ENCODE data around the gene CST3.
"Not testable (repeated sequence)": the region's sequence is repeated elsewhere in the genome, so short reads cannot be mapped to it uniquely, and the experiment has no call there.

CST3 gene

DNA sequence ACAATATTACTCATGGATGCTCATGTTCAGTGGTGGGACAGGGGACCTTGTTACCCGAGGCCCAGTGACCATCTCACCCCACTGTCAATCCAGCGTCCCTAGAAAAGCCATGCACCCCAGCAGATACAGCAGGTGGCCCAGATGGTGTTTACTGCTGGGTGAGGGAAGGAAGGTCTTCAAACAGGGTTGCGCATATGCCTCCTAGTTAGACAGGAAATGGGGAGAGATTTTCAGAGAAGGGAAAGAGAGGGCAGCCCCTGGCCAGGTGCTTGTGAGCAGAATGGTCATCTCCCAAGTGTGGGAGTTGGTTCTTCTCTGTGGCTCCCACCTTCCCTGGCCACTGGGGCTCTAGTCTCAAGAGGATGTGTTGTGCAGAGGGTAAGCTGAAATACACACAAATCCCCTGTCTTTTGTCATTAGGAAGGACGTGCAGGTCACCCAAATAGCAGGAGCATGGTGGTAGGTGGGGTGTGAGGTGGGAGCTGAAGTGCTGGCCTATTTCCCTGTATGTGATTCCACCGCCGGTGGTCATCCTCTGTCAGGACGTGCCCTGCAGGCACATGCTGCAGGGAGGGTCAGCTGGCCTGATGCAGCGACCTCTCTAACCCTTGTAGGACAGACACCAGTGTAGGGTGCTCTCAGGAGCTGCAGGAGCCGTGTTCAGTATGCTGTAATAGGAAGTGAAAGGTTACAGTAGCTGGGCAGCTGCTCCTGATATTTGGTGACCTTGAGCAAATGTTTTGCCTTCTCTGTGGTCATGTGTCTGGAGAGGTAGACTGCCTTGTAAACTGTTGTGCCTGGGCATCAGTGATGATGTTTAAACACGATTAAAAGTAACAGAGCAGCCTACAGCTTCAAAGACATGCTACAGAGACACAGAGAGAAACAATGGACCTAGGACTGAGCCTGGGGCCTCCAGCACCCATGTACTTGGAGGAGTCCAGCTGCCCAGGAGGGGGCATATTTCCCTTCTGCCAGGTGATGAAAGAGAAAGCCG lies 3.2 kb upstream of the CST3 start:
- DNase-seq: no peak

DNA sequence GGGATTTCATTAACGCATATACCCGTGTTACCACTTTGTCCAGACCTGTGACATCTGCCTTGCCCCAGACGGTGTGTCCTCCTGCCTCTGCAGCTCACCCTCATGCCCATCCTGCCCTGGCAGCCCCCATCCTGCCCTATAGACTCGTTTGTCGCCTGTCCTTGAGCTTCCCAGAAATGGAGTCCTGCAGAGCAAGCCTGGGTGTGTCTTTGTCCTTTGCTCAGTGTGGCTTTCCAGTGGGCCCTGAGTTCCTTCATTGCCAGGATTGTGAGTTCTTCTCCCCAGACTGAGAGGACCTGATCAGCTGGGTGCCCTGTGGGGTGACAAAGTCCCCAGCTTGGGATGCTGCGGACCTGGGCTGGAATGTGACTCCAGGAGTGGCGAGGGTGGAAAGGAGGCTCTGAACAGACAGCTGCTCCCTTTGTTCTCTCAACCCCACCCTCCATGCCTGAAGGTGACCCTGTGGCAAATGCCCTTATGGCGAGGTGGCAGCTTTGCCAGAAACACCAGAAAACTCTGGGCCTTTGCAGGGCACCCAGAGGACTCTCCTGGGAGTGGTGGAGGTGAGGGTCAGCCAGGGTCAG lies 2.4 kb upstream of the CST3 start:
- DNase-seq: no peak

DNA sequence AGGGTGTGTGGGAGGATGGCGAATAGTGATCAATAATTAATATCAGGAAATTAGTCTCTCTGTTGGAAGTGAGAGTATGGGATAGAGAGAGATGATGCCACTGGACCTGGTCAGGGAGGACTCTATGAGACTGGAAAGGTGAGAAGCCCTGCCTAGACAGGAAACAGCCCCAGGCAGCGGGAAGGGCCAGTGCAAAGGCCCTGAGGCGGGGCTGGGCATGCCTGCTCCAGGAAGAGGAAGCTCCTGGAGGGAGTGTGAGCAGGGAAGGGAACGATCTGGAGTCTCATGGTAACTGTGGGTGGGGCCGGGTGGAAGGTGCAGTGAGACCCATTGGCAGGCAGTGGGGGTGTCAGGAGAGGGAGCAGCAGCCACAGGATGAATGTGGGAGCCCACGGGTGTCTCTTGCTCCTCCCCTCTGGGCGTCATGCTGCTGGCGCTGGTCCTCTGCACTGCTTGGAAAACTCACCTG lies 1.8 kb upstream of the CST3 start:
- no peak for DNase-seq

DNA sequence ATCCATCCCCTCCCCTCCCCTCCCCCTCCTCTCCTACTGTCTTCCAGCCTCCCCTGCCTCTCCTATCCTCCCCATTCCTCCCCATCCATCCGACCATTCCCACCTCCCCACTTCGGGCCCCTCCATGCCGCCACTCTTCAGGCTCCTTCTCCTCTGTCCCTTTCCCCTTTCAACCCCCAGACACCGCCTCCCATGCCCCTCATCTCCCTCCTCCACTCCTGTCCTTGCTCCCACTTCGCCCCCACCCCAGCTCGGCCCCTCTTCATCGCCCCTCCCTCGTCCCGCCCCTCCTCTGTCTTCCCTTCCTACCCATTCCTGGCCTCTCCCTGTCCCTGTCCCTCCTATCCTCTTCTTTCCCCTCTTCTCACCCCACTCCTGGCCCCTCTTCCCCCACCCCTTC lies 554 bp upstream of the CST3 start:
- DNase-seq: no peak

DNA sequence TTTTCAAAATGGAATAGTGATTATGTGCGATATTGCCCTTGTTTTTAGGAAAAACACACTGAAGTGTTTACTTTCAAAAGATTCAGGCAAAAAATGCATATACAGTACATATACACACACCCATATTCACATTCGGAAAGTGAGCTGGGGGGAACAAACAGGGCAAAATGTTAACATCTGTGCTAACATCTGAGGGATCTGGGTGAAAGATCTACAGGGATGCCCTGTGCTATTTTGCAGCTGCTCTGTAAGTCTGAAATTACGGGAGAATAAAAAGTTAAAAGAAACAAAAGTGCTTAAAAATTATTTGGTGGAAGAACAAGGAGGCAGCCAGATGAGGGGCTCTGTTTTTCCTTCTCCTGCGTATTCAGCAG lies 860 bp downstream of the CST3 start:
- DNase-seq: no peak

DNA sequence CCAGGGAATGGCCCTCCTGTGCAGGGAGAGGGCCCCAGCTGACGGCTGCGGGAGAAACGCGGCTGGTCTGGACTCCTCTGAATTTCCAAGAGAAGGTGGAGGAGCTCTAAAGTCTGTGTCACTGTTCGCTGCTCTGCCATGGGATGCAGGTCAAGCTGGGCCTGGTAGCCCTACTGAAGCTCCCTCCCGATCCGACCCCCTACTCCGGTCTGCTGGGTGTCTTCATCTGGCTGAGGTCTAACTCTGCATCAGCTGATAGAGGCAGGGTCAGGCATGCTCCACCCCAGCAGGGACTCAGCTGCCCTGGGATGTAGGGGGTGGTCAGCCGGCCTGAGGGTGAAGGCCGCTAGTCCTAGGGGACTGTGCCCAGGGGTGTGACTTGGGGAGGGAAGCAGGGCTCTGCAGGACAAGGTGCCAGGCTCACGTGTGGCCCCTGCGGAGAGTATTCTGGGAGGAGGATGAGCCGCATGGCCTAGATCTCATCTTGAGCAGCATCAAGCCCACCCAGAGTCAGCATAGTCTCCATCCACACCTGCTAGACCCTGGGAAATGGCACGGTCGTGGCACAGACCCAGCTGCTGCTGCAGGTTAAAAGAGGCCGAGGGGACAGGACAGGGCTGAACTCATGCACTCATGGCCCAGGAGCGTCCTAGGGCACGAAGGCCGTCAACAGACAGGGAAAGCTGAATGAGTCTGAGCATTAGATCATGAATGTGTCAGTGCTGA lies 1.4 kb downstream of the CST3 start:
- no peak for DNase-seq

DNA sequence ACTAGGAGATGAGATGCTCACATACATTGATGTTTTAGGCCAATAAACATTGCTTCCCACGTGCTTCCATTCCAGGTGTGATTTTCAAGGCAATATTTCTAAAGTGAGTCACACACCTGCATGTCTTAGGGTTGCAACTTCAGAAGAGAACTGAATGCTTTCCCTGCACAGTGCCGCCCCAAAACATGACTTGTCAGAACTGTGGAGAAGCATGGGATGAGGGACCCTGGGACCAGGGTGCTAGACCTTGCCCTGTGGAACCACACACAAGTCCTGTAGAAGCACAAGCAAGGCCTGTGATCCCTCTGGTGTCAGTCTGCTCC lies 2.0 kb downstream of the CST3 start:
- not testable (repeated sequence) for DNase-seq

DNA sequence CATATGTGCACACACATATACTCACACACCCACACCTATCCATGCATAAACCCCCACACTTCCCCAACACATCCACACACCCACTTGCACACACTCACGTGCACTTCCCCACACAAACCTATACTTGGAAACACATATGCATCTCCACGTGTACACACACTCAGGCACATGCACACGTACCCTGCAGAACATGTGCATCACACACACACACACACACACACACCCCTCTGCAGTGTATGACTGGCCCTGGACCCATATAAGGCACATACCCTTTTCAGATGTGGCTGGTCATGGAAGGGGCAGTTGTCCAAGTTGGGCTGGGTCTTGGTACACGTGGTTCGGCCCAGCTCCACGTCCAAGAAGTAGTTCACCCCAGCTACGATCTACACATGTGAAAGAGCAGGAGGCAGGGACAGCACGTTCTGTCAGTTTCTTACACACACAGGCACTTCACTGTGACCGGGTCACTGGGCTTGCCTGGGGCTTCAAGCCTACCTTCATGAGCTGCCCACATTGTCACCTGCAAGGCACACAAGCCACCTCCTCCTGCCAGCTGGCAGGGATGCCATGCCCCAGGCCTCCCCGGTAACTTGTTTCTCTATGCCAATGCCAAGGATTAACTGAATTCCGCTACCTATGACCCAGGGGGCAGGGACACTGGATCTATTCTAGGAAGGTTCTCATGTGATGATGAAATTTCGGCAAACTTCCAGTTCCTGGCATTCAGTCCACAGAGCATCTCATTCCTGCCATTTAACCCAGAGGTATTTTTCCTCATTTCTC lies 2.6 kb downstream of the CST3 start:
- DNase-seq: no peak

DNA sequence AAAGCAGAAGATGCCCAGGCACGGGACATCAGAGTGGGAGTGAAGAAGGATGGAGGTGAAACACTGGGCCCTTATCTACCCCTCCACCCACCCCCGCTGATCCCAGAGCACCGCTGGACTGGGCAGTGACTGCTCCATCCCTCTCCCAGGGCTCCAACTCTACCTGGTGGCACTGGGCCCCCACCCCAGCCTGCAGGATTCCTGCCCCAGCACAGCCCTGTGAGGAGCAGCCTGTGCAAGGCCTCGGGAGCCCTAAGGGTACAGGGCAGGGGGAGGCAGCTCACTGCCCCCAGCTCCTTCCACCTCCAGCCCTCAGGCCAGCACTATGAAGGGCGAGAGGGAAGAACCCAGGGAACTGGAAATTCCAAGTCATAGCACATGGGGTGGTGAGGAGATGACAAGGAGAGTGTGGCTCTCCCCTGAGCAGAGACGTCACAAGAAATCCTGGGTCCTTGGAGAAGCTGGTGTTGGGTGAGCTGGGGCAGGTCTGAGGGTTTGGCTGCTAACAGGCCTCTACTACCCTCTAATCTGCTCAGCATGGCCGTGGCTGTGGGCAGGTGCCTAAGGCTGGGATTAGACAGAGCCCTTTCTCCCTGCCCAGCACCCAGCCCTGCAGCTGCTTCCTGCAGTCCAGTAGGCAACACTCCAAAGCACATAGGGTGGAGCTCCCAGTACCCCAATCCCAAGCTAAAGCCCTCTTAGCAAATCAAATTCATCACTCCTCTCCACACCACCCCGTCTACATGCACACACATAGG lies 3.5 kb downstream of the CST3 start:
- DNase-seq: no peak

DNA sequence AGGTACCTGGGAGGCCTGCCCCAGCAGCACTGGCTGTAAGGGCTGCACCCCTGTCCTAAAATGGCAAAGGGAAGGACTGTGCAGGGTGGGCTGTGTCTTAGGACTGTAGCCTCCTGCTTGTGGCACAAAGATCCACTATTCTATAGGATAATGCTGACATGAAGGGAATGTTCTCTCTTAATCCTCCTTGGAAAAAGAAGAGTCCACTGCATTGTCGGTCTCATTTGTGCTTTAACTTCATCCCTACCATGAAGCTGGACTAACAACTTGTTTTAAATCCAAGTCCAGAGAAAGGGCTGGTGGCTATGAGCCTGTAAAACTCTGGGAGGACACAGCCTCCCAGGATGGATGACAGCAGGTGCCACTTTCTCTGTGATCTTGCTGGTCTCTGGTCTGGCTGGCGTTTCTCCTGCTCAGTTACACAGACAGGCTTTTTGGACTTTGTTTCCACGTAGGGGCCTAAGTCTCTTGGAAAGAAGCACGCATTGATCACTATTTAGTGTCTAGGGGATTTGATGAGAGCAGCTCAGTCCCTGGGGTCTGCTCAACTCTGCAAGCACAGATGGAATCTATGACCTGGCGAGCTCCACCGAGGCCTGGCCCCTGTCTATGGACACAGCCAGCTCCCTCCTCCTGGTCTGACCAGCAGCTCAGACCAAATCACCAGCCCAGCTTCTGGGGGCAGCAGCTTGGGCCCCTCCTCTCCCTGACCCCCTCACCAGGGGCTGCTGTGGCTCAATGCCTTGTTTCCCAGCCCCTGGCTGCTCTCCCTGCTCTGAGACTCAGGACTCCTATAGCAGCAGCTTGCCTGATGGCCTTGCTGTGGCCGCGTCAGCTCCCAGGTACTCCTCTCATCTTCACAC lies 4.8 kb downstream of the CST3 start:
- DNase-seq: no peak

DNA sequence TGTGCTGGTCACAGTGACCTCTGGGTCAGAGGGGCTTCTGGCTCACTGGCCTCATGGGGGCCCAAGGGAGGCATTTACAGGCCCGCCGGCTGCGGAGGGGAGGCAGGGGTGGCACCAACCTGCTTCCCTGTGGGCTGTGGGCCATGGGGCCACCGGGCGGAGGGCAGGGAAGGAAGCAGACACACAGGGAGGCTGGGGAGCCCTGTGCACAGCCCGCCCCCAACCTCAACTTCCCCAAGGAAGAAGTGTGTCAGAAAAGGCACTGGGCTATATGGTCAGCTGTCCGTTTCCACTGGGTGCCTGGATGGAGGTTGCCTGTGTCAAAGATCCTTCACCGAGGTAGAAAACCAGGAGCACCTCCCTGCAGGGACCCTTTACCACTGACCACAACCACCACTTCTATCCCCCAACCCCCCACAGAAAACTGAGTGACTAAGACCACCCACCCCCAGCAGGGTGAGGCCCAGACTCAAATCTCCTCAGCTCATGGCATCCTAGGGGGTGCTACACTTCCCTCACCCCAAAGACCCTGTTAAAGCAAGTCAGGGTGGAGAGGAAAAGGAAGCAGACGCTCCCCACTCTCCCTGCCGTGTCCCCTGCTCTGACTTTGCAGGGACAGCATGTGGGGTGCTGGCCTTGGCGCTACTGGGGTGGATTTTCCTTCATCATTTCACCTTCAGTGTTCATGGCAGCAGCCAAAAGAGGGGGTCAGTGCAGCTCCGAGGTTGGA lies 5.6 kb downstream of the CST3 start:
- no peak for DNase-seq

DNA sequence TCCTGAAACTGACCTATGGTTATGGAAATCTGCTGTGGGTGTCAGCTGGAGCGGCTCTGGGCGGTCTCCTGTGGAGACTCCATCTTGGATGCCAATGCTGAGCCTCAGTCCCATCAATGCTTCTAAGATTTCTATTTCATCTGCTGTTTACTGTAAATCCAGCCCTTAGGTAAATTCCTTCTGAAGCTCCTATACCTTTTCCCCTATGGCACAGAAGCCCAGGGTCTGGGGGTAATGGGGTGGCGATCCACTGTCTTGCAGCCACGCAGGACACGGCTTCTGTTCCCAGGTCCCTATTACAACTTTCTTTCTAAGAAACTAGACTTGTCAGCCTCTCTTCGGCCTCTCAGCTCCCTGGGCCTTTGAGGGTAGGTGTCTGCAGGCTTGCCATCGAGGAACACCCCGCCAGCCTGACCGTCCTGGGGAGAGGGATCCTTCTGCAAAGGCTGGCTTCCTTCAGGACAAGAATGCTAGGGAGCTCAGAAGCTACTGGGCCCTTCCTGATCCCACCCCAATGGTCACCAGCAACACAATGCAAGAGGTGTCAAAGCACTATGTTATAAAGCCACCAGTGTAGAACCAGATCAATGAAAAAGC lies 6.4 kb downstream of the CST3 start:
- no peak for DNase-seq

DNA sequence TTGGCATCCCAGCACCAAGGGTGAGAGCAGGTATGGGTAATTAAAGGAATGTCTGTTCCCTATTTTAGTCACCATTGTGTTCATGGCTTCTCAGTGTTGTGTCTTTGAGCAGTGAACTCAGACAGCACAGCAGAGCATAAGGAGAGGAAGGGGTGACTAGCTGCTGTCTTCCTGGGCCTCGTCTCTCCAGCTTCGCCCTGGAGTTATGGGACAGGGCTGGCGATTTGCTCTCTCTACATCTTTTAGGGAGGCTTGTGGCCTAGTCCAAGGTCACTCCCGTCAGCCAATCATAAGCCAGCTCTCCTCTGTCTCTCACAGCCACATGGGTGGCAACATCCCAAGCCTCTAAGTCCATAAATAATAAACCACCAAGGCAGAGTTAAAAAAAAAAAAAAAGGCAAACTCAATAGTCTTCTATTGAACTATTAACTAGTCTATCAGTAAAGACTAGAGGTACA lies 7.3 kb downstream of the CST3 start:
- no peak for DNase-seq

DNA sequence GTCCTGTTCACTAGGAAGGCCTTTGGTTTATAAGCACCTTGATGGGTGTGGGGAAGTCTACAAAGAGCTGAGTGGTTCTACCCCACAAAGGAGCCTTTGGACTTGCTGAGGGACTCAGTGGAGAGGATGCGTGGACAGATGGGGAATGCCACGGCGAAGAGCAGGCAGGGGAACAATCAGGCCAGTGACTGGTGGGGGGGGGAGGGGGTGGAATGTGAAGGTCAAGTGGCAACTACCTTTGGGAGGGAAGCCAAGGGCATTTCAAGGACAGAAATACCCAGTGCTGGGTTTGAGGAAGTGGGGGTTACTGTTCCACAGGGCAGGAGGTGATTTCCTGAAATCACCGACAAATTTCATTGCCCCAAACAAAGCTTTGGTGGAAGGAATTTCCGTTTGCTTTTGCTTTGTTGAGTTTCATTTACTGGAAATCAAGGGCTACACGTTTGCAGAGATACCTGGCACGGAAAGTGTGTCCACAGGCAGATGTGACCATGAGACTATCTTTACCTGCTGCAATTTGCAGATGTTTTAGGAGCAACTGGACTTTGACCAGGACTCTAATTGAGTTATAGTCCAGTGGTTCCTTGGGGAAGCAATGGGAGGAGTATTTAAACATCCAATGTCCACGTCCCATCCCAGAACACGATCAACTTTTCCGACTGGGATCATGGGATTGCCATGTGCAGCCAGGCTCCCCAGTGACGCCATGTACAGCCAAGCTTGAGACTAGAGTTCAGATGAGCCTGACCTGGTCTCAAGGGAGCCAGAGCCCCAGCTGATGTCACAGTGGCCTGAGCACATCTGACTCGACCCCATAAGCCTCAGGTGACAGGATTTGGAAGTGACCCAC lies 8.0 kb downstream of the CST3 start:
- no peak for DNase-seq

DNA sequence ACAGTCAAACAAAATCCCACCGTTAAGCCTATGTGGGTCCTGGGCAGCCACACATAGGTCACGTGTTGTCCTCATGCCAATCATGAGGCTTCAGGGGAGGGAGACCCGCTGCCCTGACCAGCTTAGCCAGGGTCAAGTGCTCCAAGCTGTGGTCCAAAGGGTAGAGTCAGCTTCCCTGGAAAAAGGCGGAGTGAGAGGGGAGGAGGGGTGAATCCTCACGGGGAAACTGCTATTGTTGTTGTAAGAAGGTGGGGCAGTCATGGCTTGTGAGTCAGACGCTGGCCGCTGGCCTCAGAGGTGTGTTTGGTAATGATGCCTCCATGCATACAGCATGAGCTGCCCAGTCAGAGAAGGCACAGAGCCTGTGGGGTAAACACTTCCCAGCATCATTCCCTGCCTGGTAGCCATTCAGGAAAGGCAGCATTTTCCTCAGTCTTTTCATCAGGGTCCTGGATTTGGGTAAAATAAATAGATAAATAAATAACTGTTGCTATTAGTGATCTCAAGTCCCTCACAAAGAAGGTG lies 8.7 kb downstream of the CST3 start:
- no peak for DNase-seq

DNA sequence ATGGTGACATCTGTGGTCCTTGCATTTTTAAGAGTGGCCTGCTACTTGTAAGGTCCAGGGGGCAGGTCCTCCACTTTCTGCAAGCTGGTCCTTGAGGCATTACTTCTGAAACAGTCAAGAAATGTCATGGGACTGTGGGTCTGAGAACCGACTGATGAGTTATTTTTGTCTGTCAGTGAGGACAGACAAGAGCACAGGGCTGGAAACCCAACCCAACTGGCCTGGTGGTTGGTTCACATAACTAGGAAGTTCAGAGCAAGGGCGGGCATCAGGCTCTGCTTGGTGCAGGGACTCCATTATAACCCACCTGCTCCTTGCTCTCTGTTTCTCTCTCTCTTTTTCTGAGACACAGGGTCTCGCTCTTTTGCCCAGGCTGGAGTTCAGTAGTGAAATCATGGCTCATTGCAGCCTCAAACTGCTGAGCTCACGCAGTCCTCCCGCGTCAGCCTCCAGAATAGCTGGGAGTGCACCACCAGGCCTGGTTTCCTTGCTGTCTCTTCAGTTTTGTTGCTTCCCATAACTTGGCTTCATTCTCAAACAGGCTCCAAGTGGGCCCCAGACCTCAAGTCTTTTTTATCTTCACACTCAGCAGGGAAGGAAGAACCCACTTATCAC lies 9.2 kb downstream of the CST3 start:
- DNase-seq: no peak

DNA sequence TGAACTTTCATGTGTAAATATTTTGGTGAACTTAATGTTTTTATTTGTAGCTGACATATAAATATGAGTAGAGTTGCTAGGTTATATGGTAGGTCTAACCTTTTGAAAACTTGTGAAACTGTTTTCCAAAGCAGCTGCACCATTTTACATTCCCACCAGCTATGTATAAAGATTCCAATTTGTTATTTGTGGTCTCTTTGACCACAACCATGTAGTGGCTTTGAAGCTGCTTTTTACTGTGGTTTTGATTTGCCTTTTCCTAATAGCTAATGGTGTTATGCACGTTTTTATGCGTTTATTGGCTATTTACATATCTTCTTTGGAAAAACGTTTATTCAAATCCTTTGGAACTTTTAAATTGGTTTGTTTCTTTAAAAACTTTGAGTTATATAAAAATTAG lies 10.3 kb downstream of the CST3 start:
- DNase-seq: no peak

DNA sequence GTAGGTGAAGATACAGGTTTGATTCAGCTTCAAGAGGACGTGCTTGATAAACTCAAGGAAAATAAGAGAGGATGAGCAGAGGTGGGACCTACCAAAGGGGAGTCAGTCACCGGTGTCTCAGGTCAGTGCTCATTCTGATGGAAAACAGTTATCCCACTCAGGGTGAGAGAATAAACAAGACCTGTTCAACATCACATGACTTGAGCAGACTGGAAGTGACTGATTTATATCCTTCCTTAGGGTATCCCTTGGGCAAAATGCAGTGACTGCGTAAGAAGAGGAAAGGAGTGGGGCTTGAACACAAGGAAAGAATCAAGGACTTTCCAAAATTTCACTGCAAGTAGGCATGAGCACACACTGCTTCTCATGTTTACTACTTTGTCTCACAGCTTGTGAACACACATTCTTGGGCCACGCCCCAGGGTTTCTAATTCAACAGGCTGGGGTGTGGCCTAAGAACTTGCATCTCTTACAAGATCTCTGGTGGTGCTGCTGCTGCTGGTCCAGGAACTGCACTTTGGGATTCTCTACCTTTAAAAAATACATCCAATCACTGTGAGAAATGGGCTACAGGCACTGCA lies 11.6 kb downstream of the CST3 start:
- no peak for DNase-seq

Measured in COR-L47 (cell line).